Common myeloid progenitor, CD34-positive (primary cell): Measurements from ENCODE around the gene SLC6A8. TPM values are rescaled to one million over a fixed set of nuclear protein-coding genes. Genes with fewer than 3 reads are reported as not detected.

ENCODE experiments used
- CTCF ChIA-PET: fragments of 350-600 bp; sonication (Branson Sonifier 250); formaldehyde crosslinking; loops from one replicate; lab custom pipeline; 2021; ENCODE audit warnings: antibody characterized with exemption; lab: Charles Lee
- POLR2A ChIA-PET: fragments of 350-600 bp; sonication (Branson Sonifier 250); formaldehyde crosslinking; loops from one replicate; lab custom pipeline; 2021; ENCODE audit warnings: antibody characterized with exemption; lab: Charles Lee
- DNase-seq, 3 donors: peaks; one replicate each; pipeline versions ENCODE4 v3.0.0 to v3.0.0-alpha.2; 2013
- H3K27ac ChIP-seq, 2 experiments: 1 replicate in 1 of 2; 2 replicates in 1 of 2; pipeline ENCODE4 v1.7.0; 2013; ENCODE audit warnings: inconsistent platforms in 2 of 2, low read length in 2 of 2, mild to moderate bottlenecking in 2 of 2, low read depth in 1 of 2, moderate library complexity in 1 of 2; ENCODE audit not compliant: severe bottlenecking in 2 of 2, insufficient read depth in 1 of 2, poor library complexity in 1 of 2
- H3K27me3 ChIP-seq, 5 experiments: replicated peaks in 2 of 5; 1 replicate in 3 of 5; 2 replicates in 2 of 5; pipeline versions ENCODE4 v1.6.1 to v1.7.0; 2013; ENCODE audit warnings: low read length in 4 of 5, mild to moderate bottlenecking in 2 of 5, moderate library complexity in 2 of 5, inconsistent platforms in 1 of 5; ENCODE audit not compliant: insufficient read depth in 5 of 5, control insufficient read depth in 4 of 5
- H3K36me3 ChIP-seq, 4 experiments: 1 replicate in 2 of 4; 2 replicates in 2 of 4; pipeline versions ENCODE4 v1.6.1 to v1.7.0; 2013; ENCODE audit warnings: low read length in 3 of 4, control low read depth in 1 of 4, mild to moderate bottlenecking in 1 of 4; ENCODE audit not compliant: control insufficient read depth in 4 of 4, insufficient read depth in 4 of 4
- H3K4me1 ChIP-seq, 4 experiments: 1 replicate in 3 of 4; 2 replicates in 1 of 4; pipeline versions ENCODE4 v1.6.1 to v1.7.1; 2013; ENCODE audit warnings: low read length in 3 of 4, mild to moderate bottlenecking in 3 of 4, control low read depth in 1 of 4, inconsistent platforms in 1 of 4, moderate library complexity in 1 of 4; ENCODE audit not compliant: control insufficient read depth in 4 of 4, insufficient read depth in 4 of 4; ENCODE audit errors: control extremely low read depth in 1 of 4
- H3K4me3 ChIP-seq, 7 experiments: 1 replicate in 4 of 7; 2 replicates in 3 of 7; pipeline versions ENCODE4 v1.5.1 to v1.7.0; 2013; ENCODE audit warnings: mild to moderate bottlenecking in 7 of 7, low read length in 6 of 7, moderate library complexity in 6 of 7, inconsistent platforms in 2 of 7, low read depth in 2 of 7, control low read depth in 1 of 7; ENCODE audit not compliant: insufficient read depth in 4 of 7, control insufficient read depth in 1 of 7; ENCODE audit errors: extremely low read depth in 1 of 7
- H3K9me3 ChIP-seq, 5 experiments: 1 replicate in 4 of 5; 2 replicates in 1 of 5; pipeline versions ENCODE4 v1.6.1 to v1.7.1; 2013; ENCODE audit warnings: low read length in 4 of 5, mild to moderate bottlenecking in 2 of 5, inconsistent platforms in 1 of 5, low read depth in 1 of 5, moderate library complexity in 1 of 5; ENCODE audit not compliant: control insufficient read depth in 4 of 5, insufficient read depth in 2 of 5; ENCODE audit errors: control extremely low read depth in 1 of 5
- WGBS: methylation state at CpG from one replicate; pipeline ENCODE4 v1.1.5; 2013; ENCODE audit not compliant: insufficient coverage; 5-methylcytosine and 5-hydroxymethylcytosine counted together
- polyA plus RNA-seq: library from polyadenylated mRNA; unstranded; fragments of 120-200 nt; gene quantifications from one replicate; pipeline ENCODE4 v1.2.1, GENCODE V29; 2013

The SLC6A8 gene
- 1.7 TPM for polyA plus RNA-seq

GRCh38 chrX:153687121-153688039, at the start of gene SLC6A8:
Gene SLC6A8, plus strand, starts transcription at chrX:153687926. Its CDS starts 649 bp downstream, at chrX:153688575.
- Histone ChIP-seq H3K4me1 (peaks cover 0 to 3% (median 0%) of the 10 kb centered on the region in 4 experiments), H3K4me3 (peak within 1 kb of the TSS in 3 of 7 experiments; percentile 19 to 58 (median 43)), H3K27me3 (peaks cover 0 to 73% (median 0%) of the 10 kb centered on the region in 5 experiments), H3K36me3 (no peaks in the 10 kb centered on the region), H3K9me3 (peaks cover 0 to 12% (median 0%) of the 10 kb centered on the region in 5 experiments), H3K27ac (peak within 1 kb of the TSS in 1 of 2 experiments; percentile 49)
- POLR2A ChIA-PET, result no interaction called here
- CTCF ChIA-PET, result interaction anchor here (1.0 to 1.3 kb wide), 2 partner anchors 16 to 19 kb away, joined by 3 to 5 read pairs; no protein-coding TSS in a partner anchor
- DNase-seq, result peak in 2 of 3 donors; percentile 44 to 56
- 36% methylated on average over 30 of the region's 66 CpGs for WGBS

GRCh38 chrX:153638041-153638371, 49.7 kb upstream of the SLC6A8 start:
- 96% methylated on average over 6 of the region's 6 CpGs for WGBS
- H3K4me1 ChIP-seq, result peaks cover 0 to 14% (median 3%) of the 10 kb centered on the region in 4 experiments
- peaks cover 0 to 60% (median 4%) of the 10 kb centered on the region in 5 experiments for H3K27me3 ChIP-seq
- no peaks in the 10 kb centered on the region for H3K36me3 ChIP-seq
- no peak overlapping the region for H3K4me3 ChIP-seq
- no peaks in the 10 kb centered on the region for H3K9me3 ChIP-seq
- no peak overlapping the region for H3K27ac ChIP-seq
- no peak for DNase-seq
- ChIA-PET POLR2A (no interaction called here), CTCF (interaction anchor here (0.8 to 2.8 kb wide), 4 partner anchors 15 to 76 kb away, joined by 3 to 8 read pairs (median 4); no protein-coding TSS in a partner anchor)

DNA sequence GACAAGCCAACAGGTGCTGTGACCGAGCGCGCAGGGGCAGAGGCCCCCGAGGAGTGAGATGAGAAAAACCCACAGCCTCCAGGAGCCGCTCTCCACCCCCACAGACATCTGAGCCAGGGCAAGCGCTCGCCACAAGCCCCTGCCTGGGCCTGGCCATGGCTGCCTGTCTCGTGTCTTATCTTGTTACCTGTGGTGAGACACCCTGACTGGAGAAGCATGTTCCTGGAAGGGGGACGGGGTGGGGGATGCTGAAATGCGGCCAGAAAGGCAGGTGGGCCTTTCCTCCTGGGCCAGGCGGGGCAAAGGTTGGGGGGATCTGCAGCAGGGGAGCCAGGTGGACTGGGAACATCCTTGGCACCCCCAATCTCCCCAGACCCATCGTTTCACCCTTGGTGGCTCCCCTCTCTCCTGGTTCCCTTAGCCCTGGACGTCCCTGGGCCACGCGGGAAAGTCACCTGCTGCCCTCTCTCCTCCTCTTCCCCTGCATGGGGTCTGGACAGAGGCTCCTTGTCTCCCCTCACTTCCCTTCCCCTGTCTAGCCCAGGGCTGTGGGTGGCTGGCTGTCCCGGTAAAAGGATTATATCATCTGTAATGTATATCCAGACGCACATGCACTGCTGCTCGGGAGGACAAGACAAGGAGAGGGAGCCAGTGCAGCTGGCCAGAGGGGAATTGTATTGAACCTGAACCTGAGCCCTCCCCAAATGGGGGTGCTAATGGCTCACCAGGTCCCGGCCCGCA, 49.1 kb upstream of the SLC6A8 start:
- H3K27ac ChIP-seq, result no peak overlapping the region
- no peaks in the 10 kb centered on the region for H3K9me3 ChIP-seq
- peaks cover 0 to 65% (median 4%) of the 10 kb centered on the region in 5 experiments for H3K27me3 ChIP-seq
- H3K4me3 ChIP-seq, result no peak overlapping the region
- ChIA-PET CTCF (interaction anchor here (1.0 to 3.7 kb wide), 5 partner anchors 8 to 76 kb away, joined by 3 to 18 read pairs (median 4); no protein-coding TSS in a partner anchor), POLR2A (no interaction called here)
- WGBS, result 90% methylated on average over 17 of the region's 20 CpGs
- DNase-seq, result no peak
- H3K4me1 ChIP-seq, result peaks cover 0 to 16% (median 5%) of the 10 kb centered on the region in 4 experiments
- H3K36me3 ChIP-seq, result no peaks in the 10 kb centered on the region

- CTCF ChIA-PET, result interaction anchor here (0.5 to 3.7 kb wide), 6 partner anchors 8 to 109 kb away, joined by 3 to 18 read pairs (median 4); no protein-coding TSS in a partner anchor
- WGBS, result 87% methylated on average over 24 of the region's 28 CpGs
- Histone ChIP-seq H3K9me3 (no peaks in the 10 kb centered on the region), H3K27ac (no peak overlapping the region), H3K4me1 (peaks cover 0 to 20% (median 8%) of the 10 kb centered on the region in 4 experiments), H3K36me3 (no peaks in the 10 kb centered on the region), H3K4me3 (no peak overlapping the region), H3K27me3 (peaks cover 0 to 66% (median 6%) of the 10 kb centered on the region in 5 experiments)
- POLR2A ChIA-PET, result no interaction called here
- no peak for DNase-seq
Observed at GRCh38 chrX:153639177-153640044, 48.3 kb upstream of the SLC6A8 start.

DNA sequence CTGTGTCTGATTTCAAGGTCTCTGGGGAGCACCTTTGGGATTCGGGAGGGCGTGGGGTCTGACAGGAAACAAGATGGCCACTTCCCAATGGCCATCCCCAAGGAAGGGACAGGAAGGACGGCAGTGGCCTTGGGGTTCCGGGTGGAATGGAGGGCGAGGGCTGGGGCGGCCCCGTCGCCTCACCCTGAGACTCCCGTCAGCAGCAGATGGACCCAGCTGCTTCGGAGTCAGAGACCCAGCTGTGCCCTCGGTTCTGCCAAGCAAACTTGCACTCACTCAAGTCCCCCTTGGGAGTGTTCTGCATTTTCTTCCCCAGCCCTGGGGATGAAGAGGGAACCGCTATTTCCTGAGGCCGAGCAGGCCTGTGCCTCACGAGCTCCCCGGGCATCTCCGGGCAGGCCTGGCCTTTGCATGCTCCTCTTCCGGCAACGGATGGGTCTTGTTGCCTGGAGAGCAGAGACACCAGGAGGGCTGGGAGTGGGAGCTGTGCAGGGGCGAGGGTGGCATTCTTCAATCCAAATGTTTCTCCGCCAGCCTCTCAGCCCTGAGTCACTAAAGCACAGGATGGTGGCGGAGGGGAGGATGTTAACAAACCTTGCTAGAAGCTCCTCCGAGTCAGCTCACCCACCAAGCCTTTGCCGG, 47.6 kb upstream of the SLC6A8 start:
- peaks cover 0 to 22% (median 8%) of the 10 kb centered on the region in 4 experiments for H3K4me1 ChIP-seq
- H3K9me3 ChIP-seq, result no peaks in the 10 kb centered on the region
- H3K27me3 ChIP-seq, result peaks cover 0 to 73% (median 9%) of the 10 kb centered on the region in 5 experiments
- DNase-seq, result no peak
- WGBS, result 91% methylated on average over 18 of the region's 23 CpGs
- POLR2A ChIA-PET, result no interaction called here
- no peak overlapping the region for H3K27ac ChIP-seq
- no peaks in the 10 kb centered on the region for H3K36me3 ChIP-seq
- CTCF ChIA-PET, result interaction anchor here (1.0 to 3.7 kb wide), 5 partner anchors 9 to 76 kb away, joined by 3 to 18 read pairs (median 5); no protein-coding TSS in a partner anchor
- no peak overlapping the region for H3K4me3 ChIP-seq
